IPS-20b (cell line): ENCODE data around the gene BAHD1.

Source experiments
- H3K27ac ChIP-seq: one replicate; pipeline ENCODE4 v1.5.1; 2013; ENCODE audit warnings: low read length
- H3K27me3 ChIP-seq: 2 replicates; pipeline ENCODE4 v1.6.1; 2013; ENCODE audit warnings: mild to moderate bottlenecking, low read length, inconsistent platforms; ENCODE audit not compliant: insufficient read depth
- H3K36me3 ChIP-seq: 2 replicates; pipeline ENCODE4 v1.6.1; 2013; ENCODE audit warnings: low read depth, mild to moderate bottlenecking, inconsistent platforms, low read length, moderate library complexity; ENCODE audit not compliant: insufficient read depth
- H3K4me1 ChIP-seq: 2 replicates; pipeline ENCODE4 v1.6.1; 2013; ENCODE audit warnings: mild to moderate bottlenecking, control low read depth, inconsistent platforms, low read length, moderate library complexity; ENCODE audit not compliant: insufficient read depth
- H3K4me3 ChIP-seq: 2 replicates; pipeline ENCODE4 v1.5.1; 2013; ENCODE audit warnings: mild to moderate bottlenecking, low read length, inconsistent platforms
- H3K9ac ChIP-seq: 2 replicates; pipeline ENCODE4 v1.6.1; 2013; ENCODE audit warnings: low read depth, mild to moderate bottlenecking, inconsistent platforms, low read length, moderate library complexity
- H3K9me3 ChIP-seq: 2 replicates; pipeline ENCODE4 v1.6.1; 2013; ENCODE audit warnings: mild to moderate bottlenecking, low read depth, low read length, inconsistent platforms; ENCODE audit not compliant: insufficient read depth

BAHD1 gene

DNA sequence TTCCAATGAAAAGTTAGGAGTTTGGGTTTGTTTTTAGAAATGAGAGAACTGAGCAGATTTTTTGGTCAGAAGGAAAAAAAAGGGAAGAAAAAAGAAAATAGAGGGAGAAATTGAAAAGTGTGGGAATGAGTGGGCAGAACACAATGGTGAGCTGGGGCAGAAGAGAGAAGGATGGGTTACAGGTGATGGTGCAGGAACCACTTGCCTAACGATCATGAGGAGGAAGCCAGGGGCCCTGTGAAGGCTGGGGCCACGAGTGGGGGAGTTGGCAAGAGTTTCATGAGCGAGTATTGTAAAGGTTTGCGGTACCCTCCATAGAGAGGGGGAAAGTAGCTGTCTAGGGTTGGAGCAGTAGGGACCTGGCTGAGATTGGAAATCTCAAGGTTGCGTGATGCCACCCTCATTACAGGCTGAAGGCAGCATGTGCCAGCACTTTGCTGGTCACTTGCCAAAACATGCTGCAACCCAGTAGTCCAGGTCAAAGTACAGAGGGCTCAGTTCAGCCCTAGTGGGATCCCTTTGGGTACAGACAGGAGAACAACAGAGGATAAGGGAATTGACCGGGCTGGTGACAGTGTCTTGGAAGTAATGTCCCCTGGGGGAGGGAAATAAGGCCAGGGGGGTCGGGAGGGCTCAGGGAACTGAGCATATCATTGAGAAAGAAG lies 28.5 kb upstream of the BAHD1 start:
- H3K4me1 ChIP-seq: no peaks in the 10 kb centered on the region
- H3K36me3 ChIP-seq: peaks cover 97% of the 10 kb centered on the region
- no peak overlapping the region for H3K9ac ChIP-seq

DNA sequence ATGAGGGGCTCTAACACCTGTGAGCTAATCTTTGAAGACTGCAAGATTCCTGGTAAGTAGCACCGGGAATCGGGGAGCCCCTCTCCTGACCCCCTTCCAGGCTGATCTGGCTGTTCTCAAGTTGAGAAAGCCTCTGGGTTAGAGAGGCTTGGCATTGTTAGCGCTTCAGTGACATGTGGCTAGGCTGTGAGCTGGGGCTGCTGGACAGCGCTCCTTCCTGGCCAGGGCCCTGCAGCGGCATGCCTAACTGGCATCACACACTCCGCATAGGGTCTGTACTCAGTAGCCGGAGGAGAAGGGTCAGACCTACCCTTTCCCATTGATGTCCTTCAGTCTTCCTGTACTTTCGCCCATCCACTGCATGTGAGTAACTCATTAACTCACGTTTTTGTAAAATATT lies 27.7 kb upstream of the BAHD1 start:
- Histone ChIP-seq H3K27ac (no peak overlapping the region), H3K4me3 (no peak overlapping the region)

More for the DNA sequence above, 28.5 kb upstream of the BAHD1 start:
- Histone ChIP-seq H3K27me3 (no peaks in the 10 kb centered on the region), H3K4me3 (no peak overlapping the region), H3K27ac (no peak overlapping the region), H3K9me3 (no peaks in the 10 kb centered on the region)

DNA sequence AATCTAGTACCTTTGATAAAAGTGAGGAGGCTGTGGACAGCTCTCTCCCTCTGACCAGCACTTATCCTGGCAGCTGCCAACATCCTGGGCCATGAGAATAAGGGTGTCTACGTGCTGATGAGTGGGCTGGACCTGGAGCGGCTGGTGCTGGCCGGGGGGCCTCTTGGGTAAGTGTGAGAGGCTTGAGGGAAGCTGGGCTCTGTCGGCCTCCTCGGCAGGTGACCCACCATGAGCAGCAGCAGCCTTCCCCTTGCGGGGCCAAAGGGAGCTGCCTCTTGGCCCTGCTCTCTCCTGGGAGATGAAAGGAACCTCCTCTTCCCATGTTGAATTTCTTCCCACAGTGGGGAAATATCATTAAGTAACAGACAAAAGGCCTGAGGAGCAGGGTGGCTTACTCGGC lies 25.9 kb upstream of the BAHD1 start:
- Histone ChIP-seq H3K4me1 (no peaks in the 10 kb centered on the region), H3K9ac (no peak overlapping the region), H3K9me3 (no peaks in the 10 kb centered on the region), H3K27ac (no peak overlapping the region), H3K36me3 (peaks cover 91% of the 10 kb centered on the region), H3K4me3 (no peak overlapping the region), H3K27me3 (no peaks in the 10 kb centered on the region)

More for the DNA sequence above, 27.7 kb upstream of the BAHD1 start:
- Histone ChIP-seq H3K27me3 (no peaks in the 10 kb centered on the region), H3K4me1 (no peaks in the 10 kb centered on the region), H3K9me3 (no peaks in the 10 kb centered on the region), H3K36me3 (peaks cover 98% of the 10 kb centered on the region), H3K9ac (no peak overlapping the region)

DNA sequence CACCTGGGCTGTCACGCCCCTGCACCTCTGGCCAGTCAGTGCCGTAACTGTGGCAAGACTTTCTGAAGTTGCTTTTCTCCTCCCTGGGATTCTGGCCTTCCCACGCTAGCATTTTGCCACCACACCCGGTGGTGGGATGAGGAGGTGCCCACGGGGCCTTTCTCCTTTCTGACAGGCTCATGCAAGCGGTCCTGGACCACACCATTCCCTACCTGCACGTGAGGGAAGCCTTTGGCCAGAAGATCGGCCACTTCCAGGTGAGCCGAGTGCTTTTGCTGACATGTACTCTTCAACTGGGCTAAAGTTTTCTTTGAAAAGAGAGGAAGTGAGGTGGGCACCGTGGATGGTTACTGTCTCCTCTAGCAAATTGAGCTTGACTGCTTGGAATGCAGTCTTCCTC lies 25.5 kb upstream of the BAHD1 start:
- H3K27ac ChIP-seq: no peak overlapping the region
- H3K4me3 ChIP-seq: no peak overlapping the region
- H3K4me1 ChIP-seq: no peaks in the 10 kb centered on the region
- no peaks in the 10 kb centered on the region for H3K27me3 ChIP-seq
- no peaks in the 10 kb centered on the region for H3K9me3 ChIP-seq
- peaks cover 87% of the 10 kb centered on the region for H3K36me3 ChIP-seq
- no peak overlapping the region for H3K9ac ChIP-seq

DNA sequence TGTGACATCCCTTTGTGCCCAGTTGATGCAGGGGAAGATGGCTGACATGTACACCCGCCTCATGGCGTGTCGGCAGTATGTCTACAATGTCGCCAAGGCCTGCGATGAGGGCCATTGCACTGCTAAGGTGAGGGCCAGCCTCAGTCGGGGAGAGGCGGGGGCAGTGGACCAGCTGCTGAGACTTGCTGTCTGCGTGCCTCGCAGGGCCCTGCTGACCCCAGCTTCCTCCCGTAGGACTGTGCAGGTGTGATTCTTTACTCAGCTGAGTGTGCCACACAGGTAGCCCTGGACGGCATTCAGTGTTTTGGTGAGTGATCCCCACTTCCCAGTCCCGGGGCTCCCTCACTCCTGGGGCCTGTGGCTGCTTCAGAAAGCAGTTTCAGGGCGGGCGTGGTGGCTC lies 24.7 kb upstream of the BAHD1 start:
- H3K36me3 ChIP-seq: peaks cover 79% of the 10 kb centered on the region

DNA sequence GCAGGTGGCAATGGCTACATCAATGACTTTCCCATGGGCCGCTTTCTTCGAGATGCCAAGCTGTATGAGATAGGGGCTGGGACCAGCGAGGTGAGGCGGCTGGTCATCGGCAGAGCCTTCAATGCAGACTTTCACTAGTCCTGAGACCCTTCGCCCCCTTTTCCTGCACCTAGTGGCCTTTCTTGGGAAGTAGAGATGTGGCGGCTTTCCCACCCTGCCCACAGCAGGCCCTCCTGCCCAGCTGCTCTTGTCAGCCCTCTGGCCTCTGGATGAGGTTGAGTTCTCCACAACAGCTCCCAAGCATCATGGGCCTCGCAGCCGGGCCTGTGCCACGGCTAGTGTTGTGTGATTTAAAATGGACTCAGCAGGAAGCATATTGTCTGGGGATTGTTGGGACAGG lies 22.6 kb upstream of the BAHD1 start:
- no peaks in the 10 kb centered on the region for H3K4me1 ChIP-seq
- H3K9ac ChIP-seq: no peak overlapping the region
- H3K9me3 ChIP-seq: no peaks in the 10 kb centered on the region
- peaks cover 12% of the 10 kb centered on the region; the same call in 1 of the 2 replicates for H3K27me3 ChIP-seq
- H3K36me3 ChIP-seq: peaks cover 58% of the 10 kb centered on the region
- H3K27ac ChIP-seq: no peak overlapping the region
- no peak overlapping the region for H3K4me3 ChIP-seq

More for the DNA sequence above, 24.7 kb upstream of the BAHD1 start:
- Histone ChIP-seq H3K27ac (no peak overlapping the region), H3K9me3 (no peaks in the 10 kb centered on the region), H3K27me3 (peaks cover 1% of the 10 kb centered on the region; the same call in 1 of the 2 replicates), H3K4me3 (no peak overlapping the region), H3K4me1 (no peaks in the 10 kb centered on the region), H3K9ac (no peak overlapping the region)

DNA sequence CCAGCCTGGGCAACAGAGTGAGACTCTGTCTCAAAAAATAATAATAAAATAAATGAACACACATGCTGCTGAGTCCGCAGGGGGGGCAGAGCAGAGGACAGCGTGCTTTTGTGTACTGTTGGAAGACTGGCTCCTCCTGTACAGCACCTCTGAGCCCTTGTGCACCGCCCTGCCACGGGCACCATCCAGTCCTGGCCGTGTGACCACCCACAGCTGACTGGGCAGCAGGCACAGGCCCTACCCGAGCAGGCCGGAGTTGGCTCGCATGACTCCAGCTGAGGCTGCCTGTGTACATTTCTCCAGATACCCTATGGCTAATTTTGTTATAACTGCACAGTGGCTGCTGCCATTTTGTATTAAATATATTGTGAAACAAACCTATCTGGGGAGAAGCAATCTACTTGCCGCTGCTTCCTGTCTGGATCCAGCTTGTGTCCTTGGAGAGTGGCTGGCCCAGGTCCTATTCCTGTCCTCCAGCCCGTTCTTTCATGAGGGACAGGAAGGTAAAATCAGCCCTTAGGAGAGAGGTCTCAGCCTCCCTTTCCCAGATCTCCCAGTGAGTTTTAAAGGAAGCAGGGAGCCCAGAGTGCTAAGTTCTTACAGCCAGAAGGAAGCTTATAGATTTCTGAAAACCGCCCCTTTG lies 20.6 kb upstream of the BAHD1 start:
- Histone ChIP-seq H3K27me3 (peaks cover 12% of the 10 kb centered on the region; the same call in 1 of the 2 replicates), H3K4me3 (no peak overlapping the region), H3K4me1 (no peaks in the 10 kb centered on the region), H3K9me3 (no peaks in the 10 kb centered on the region), H3K27ac (no peak overlapping the region), H3K9ac (no peak overlapping the region), H3K36me3 (peaks cover 38% of the 10 kb centered on the region)

DNA sequence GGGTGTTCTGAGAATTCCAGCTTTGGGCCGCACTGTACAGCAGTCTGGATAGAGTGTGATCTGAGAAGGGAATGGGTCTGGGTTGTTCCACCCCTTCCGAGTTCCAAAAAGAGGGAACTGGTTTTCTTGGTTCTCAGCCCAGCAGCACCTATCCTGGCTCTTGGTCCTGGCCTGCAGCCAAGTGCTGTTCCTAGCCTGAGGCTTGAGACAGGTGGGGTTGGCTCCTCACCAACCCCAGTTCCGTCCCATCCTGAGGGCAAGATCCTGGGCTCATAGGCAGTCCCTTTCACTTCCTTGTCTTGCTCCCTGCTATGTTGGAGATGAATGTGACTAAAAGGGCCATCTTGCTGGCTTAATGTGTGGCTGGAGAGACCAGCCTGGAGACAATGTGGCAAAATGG lies 20.0 kb upstream of the BAHD1 start:
- Histone ChIP-seq H3K9ac (no peak overlapping the region), H3K4me3 (no peak overlapping the region), H3K4me1 (no peaks in the 10 kb centered on the region), H3K9me3 (no peaks in the 10 kb centered on the region), H3K27me3 (peaks cover 12% of the 10 kb centered on the region; the same call in 1 of the 2 replicates), H3K27ac (no peak overlapping the region), H3K36me3 (peaks cover 32% of the 10 kb centered on the region)

DNA sequence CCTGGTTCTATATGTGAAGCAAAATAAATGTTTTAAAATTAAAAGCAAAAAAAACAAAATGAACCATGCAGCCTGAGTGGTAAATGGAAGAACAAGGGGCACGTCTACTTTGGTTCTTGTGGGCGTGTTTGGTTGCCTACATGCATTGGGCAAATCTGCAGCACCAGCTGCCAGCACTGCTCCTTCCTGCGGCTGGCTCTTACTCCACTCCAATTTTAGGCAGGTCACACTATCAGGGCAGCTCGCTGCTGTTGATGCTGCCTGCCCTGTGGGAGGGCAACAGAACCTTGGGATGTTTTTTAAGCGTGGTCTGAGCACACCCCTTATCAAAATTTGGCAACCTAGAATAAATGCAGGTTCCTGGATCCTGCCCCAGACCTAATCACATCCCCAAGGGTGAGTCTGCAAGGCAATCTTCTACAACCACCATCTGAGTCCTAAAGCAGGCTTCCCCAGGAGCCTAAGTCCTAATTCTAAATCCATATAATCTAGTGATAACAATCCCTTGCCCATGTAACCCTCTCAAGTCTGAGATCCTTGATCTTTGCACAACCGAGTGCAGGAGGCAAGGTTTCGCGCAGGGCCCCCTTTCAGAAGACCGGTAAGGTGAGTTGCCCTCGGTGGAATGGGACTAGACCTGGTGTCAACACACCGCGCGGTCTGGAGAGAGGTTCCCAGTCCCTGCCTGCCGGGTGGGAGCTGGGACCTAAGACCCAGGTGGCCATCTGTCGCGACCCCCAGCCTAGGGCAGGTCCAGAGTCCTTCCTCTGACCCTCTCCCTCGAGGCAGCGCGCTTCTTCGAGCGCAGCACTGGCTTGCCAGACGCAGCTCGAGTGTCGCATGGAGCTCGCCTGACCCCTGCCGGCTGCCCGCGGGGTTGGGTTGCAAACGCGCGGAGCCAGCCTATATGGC lies 19.3 kb upstream of the BAHD1 start:
- Histone ChIP-seq H3K27ac (no peak overlapping the region), H3K36me3 (peaks cover 25% of the 10 kb centered on the region), H3K4me3 (peak overlapping the region; percentile 51; the same call in 1 of the 2 replicates), H3K27me3 (peaks cover 12% of the 10 kb centered on the region; the same call in 1 of the 2 replicates), H3K9me3 (no peaks in the 10 kb centered on the region), H3K9ac (no peak overlapping the region), H3K4me1 (no peaks in the 10 kb centered on the region)

DNA sequence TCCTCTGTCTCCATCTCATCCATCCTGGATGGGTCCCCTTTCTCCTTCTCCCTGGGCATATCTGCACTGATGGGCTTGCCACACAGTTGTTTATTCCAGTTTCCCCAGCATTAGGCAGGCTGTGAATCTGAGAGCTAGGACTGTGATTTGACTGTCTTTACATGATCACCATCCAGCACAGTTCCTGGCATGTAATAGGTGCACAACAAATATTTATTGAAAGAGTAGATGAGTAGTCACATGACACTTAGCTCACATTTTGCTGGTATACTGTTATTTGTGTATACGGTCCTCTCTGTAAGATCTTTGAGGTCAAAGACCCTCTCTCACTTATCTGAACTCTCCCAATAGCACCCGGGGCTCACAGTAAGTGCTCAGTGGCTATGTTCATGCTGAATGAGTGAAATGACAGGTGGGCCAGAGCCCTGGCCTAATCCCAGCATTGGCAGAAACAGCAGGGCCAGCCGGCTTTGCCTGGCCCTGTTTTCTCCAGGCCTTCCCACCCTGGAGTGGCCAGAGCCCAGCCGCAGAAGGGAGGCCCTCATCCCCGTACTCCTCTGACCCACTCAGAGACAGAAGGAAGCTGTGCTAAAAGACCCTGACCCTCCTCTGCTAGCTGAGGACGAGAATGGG lies 16.2 kb upstream of the BAHD1 start:
- H3K9me3 ChIP-seq: no peaks in the 10 kb centered on the region
- H3K27me3 ChIP-seq: peaks cover 12% of the 10 kb centered on the region
- H3K4me3 ChIP-seq: no peak overlapping the region
- H3K36me3 ChIP-seq: no peaks in the 10 kb centered on the region
- no peaks in the 10 kb centered on the region for H3K4me1 ChIP-seq
- H3K27ac ChIP-seq: no peak overlapping the region
- no peak overlapping the region for H3K9ac ChIP-seq

DNA sequence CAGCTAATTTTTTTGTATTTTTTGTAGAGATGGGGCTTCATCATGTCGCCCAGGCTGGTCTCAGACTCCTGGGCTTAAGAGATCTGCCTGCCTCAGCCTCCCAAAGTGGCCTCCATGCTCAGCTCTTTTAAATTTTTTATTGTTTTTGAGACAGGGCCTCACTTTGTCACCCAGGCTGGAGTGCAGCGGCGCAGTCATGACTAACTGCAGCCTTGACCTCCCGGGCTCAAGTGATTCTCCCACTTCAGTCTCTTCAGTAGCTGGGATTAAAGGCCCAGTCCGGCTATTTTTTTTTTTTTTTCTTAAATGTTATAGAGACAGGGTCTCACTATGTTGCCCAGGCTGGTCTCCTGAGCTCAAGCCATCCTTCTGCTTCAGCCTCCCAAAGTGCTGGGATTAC lies 15.1 kb upstream of the BAHD1 start:
- no peak overlapping the region for H3K9ac ChIP-seq
- H3K36me3 ChIP-seq: no peaks in the 10 kb centered on the region
- no peaks in the 10 kb centered on the region for H3K9me3 ChIP-seq
- H3K27ac ChIP-seq: no peak overlapping the region
- peaks cover 20% of the 10 kb centered on the region for H3K27me3 ChIP-seq
- H3K4me3 ChIP-seq: no peak overlapping the region
- H3K4me1 ChIP-seq: peaks cover 3% of the 10 kb centered on the region; the same call in 1 of the 2 replicates
